HG03045 (cell line): Measurements from ENCODE around the gene MDGA2.
"Not testable (repeated sequence)": the region's sequence is repeated elsewhere in the genome, so short reads cannot be mapped to it uniquely, and the experiment has no call there.

ENCODE experiments used
- ATAC-seq: cut with Tn5 transposase; IDR thresholded peaks from one replicate; pipeline ENCODE4 v1.9.1; 2021; ENCODE audit warnings: mild to moderate bottlenecking, moderate library complexity; ENCODE audit not compliant: unreplicated experiment

MDGA2 gene

DNA sequence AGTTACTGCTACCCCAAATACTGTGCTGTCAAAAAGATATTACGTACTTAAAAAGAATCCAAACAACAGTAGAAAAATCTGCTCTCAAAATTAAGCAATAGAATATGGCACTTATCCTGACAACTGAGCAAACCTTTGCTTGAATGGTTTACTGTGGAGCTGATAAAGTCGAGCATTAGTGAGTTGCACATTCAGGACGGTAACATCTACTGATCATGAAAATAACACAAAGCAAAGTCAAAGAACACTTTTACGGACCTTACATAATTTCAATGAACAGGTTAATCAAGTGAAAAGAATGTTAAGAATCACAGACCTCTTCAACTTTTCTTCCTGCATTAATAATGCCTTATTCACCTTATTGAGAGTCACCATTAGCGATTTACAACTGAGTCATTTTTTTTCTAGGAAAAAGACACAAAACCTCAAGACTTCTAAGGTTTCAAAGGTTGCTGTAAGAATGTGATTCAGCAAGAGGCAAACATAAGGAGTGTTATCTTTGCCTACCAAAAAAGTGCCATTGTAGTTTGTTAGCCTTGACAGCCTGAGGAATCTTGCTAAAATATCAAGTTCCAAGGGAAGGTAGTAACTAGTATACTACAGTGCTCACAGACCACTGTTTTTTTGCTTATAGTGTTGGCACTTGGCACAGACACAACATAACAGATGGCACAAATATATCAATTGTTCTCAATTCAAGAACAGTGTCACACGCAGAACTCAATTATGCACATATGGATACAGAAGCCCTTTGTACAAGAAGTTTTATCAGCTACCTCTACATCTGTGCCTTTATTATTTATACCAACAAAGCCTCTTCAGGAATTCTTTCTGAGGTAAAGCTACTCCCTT is 689.6 kb downstream of the MDGA2 start:
- no peak for ATAC-seq

DNA sequence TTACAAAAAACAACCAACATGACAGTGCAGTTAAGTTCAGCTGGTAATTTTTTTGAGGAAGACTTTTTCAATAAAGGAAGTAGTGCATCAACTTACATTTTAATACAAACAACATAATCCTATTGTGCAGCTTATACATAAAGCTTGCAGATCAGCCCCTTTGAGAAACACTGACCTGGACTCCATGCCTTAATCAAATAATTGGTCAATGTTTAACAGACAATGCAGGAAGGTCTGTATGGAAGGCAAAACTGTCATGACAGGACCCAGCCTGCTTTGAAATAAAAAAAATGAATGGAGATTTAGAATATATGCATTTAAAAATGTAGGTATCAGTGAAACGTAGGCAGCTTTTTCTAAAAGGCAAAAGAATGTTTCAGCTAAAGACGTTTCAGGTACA is 702.1 kb downstream of the MDGA2 start:
- no peak for ATAC-seq

DNA sequence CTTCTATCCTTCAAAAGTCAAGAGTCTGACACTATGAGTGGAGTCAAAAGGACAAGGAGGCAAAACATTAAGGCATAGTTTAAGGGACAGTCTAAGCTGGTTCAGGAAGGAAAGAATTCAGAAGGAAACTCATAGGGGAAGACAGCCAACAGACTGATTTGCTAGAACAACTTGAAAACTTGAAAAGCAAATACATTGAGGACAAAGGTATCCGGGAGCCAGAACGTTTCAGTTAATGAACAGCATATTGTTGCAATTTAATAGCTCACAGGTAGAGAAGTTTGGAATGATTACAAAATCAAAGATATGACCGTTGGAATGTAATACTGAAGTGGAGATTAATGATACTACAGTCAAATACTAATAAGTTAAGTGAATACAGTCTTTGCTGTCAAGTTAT is 711.0 kb downstream of the MDGA2 start:
- ATAC-seq: no peak

DNA sequence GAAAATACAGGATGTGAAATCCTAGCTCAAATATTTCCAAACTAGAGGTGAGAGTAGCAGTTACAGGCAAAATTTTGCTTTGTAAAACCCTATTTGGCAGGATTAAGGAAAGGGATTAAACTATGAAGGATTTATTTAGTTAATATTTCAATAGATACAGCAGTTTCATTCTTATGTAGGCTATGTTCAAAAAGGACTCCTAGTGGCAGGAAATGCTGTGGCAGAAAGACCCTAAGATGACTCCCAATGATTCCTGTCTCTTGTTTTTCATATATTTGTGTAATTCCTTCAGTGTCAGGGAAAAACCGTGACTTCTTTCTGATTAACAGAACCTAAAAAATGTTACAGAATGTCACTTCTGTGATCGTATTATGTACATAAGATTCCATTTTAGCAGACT is 724.3 kb downstream of the MDGA2 start:
- no peak for ATAC-seq

DNA sequence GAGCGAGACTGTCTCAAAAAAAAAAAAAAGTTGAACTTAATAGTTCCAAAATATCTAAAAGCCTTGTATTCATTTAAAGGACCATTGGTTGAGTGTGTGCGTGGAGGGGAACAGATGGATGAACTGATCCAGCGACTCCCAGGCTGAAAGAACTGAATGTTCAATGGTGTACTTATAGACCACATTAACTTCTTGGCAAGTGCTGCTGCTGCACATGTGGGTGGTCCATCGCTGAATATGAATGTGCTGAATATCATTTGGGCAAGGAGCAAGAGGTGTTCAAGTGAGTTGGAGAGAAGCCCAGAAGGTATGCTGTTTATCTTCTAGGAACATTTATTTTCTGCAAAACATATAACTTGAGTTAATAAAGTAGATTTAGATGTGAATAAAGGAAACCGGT is 734.8 kb downstream of the MDGA2 start:
- no peak for ATAC-seq

DNA sequence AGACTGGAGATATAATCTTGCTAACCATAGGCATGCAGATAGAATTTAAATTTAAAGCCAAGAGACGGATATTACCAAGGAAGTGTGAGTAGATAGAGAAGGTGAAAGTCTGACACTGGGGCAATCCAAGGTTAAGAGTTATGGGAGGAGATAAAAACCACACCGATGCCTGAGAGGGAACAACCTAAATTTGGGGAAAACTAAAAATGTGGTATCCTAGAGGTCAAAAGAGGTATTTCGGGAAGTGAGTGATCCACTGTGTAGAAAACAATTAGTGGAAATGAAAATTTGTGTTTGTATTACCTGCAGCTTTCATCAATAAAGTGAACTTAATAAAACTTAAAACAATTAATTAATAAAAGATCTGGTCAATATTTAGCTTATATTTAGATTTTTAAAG is 754.9 kb downstream of the MDGA2 start:
- no peak for ATAC-seq

DNA sequence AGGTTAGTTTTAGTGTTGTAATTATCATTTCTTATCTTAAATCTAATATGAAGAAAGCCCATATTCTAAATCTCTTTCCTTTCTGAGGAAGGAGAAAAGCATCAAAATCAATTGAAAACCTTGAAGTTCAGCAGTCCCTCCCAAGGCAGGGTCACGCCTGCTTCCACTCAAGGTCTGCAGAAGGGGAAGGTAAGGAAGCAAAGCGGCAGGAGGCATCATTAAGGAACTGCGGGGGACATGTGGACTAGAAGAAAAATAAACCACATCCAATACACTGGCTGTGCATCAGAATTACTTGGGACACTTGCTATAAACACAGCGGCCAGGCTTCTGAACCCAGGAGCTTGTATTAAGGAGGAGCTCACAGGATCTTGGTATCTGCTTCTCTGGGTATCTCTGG is 759.9 kb downstream of the MDGA2 start:
- not testable (repeated sequence) for ATAC-seq

DNA sequence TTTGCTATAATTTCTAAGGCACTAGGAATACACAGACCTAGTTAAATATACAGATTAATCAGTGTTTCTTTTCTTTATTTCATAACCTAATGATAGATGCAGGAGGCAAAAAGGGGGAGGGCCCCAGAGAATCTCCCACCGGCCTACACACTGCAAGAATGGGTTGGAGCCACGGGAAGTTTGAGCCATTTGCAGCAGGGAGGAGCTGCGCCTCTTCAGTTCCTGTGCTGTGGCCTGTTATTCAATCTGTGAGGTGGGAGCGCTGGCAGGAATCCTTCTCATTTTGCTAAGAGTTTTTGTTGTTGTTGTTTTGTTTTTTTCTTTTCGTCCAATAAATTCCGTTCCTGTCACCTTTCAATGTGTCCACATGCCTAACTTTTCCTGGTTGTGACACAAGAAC is 772.6 kb downstream of the MDGA2 start:
- ATAC-seq: no peak

DNA sequence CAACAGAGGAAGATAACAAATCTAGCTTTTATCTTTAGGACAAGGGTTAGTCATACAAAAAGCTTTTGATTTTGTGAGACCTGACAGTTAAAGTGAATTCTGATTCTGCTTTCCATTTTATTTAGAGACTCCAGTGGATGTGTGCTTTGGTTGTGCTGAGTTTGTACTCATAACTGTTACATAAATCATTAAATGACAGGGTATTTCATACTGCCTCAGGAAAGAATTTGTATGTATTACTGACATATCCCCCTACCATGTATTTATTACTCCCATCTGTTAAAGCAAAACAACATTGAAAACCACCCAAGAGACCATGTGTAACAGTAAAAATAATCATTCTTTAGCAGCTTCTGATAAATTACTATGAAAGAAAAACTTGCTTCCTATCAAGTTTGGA is 780.9 kb downstream of the MDGA2 start:
- no peak for ATAC-seq

DNA sequence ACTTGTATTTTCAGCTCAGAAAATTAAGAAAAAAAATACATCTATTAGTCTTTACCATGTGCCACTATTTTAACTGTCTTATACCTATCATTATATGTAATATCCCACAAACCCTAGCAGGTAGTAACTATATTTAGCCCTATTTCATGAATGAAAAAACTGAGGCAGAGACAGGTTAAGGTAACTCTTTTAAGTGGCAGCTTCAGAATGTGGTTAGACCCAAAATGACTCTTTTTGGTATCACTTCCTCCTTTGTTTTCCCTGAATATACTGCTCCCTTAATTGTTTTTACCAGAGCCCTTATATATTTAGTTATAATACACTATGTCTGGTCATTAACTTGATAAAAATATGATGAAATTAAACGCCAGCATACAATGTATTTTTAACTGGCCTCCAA is 788.3 kb downstream of the MDGA2 start:
- no peak for ATAC-seq

DNA sequence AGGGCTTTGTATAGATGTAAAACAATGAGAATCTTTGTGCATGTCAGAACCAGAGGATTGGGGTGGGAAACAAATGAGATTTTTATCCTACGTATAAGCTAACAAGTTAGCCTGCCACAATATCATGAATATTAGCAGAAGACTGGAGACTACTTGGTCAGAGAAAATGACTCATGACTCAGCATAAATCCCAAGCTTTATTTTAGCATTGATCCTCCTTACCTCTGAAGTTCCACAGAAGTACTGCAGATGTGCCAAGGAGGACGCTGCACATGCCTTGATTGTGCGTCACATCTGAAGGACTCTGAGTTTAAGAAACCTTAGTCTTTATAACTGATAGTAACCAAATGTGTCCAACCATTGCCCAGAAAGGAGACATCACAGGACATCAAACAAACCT is 789.8 kb downstream of the MDGA2 start:
- ATAC-seq: no peak

DNA sequence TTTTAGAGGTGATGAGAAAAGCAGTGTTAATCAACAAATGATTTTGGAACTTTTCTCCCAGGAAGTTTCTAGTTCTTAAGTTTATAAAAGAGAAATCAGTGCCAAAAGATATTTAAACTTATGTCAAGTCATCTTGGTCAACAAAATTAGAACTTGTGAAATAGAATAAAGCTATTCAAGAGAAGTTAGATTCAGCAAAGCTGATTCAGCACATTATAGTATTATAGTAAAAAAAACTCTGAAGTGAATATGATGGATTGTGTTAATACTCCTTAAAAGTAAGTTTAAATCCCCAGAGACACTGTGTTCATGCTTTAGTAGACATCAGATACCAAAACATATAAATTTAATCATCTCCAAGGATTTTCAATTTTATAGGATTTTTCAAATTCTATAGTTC is 813.7 kb downstream of the MDGA2 start:
- no peak for ATAC-seq

DNA sequence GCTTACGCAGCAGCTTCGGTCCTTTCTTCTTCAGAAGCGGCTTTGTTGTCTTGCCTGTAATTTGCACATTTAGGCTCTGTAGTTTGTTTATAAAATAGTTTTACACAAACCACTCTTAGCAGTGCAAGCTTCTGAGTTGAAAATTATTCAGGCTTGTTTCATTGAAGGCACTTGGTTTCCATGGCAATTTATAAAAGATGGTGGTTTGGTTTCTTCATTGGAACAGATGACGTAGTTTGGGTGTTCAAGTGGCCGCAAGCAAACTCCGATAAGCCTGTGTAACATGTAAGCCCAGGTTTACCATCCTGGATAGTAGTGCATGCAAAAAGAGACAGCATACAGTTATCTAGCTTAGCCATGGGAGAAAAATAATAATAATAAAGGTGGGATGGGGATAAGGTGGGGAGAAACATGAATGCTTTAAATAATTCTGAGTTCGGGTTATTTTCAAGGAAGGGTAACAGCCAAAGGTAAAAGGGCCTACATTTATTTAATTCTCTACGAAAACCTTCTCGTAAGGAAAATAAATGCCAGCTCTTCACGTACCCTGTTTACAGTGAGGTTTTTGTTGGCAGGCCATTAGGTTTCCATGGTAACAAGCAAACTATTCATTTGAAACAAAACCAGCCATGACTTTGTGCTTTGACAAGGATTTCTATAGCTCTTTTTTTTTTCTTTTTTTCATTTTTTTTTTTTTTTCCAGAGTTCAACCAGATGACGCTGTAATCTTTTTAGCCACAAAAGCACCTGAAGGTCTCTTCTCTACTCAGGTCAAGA is 834.3 kb downstream of the MDGA2 start:
- ATAC-seq: no peak

DNA sequence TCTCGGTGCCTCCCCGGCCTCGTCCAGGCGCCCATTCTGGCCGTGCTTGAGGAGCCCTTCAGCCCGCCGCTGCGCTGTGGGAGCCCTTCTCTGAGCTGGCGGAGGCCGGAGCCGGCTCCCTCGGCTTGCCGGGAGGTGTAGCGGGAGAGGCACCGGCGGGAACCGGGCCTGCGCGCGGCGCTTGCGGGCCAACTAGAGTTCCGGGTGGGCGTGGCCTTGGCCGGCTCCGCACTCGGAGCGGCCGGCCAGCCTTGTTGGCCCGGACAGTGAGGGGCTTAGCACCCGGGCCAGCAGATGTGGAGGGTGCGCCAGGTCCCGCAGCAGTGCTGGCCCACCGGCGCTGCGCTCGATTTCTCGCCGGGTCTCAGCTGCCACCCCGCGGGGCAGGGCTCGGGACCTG is 855.1 kb downstream of the MDGA2 start:
- no peak for ATAC-seq

DNA sequence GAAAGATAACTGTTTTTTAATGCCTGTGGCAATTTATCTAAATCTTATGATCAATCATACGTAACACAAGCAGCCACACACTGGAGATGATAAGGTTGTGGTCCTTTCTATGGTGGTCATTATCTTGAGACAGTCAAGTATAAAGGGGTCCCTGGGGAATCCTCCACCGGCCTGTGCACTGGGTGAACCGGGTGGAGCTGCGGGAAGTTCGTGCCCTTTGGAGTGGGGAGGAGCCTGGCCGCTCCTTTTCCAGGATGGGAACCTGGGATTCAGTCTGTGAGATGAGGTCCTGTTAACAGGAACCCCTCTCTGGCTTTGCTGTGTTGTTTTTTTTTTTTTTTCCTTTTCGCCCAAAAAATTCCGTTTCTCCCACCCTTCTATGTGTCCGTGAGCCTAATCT is 856.3 kb downstream of the MDGA2 start:
- no peak for ATAC-seq

DNA sequence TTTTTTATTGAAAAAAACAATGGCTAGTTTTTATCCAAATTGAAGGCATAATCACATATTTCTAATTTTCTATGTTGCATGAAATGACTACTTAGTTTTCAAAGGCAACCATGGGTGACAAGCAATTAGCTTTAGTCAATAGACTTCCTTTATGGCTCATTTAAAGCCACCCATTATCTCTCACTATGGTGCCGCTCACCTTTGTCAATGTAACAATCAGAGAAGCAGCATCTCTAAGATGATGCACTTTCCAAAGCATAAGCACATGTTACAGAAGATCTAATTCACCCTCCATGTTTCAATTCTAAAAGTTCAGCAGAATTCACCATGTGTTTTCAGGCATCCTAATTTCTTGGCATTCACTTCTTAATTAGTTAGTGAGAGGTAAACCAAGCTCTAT is 857.3 kb downstream of the MDGA2 start:
- no peak for ATAC-seq

DNA sequence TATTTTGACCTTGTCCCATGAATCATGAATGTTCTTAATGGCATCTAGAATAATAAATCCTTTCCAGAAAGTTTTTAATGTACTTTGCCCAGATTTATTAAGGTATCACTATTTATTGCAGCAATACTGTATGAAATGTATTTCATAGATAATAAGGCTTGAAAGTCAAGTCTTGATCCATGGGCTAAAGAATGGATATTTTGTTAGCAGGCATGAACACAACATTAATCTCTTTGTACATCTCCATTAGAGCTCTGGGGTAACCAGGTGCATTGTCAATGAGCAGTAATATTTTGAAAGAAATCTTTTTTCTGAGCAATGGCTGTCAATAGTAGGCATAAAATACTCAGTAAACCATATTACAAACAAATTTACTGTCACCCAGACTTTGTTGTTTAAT is 882.3 kb downstream of the MDGA2 start:
- no peak for ATAC-seq
